H9 (cell line): Measurements from ENCODE around the gene CC2D1A. TPM values are rescaled to one million over a fixed set of nuclear protein-coding genes. Genes with fewer than 3 reads are reported as not detected.

Experiments used
- DNase-seq: peaks from one replicate; pipeline ENCODE4 v3.0.0-alpha.2; 2017
- H2AFZ ChIP-seq: one replicate; pipeline ENCODE4 v1.6.1; 2013; ENCODE audit warnings: mild to moderate bottlenecking, low read length, control low read depth, moderate library complexity
- H2AK5ac ChIP-seq: 2 replicates; pipeline ENCODE4 v1.6.1; 2013; ENCODE audit warnings: low read length, control low read depth, mixed read lengths; ENCODE audit not compliant: insufficient read length
- H2BK120ac ChIP-seq: one replicate; pipeline ENCODE4 v1.6.1; 2013; ENCODE audit warnings: low read depth, mild to moderate bottlenecking, low read length, control low read depth, inconsistent platforms; ENCODE audit not compliant: poor library complexity, severe bottlenecking
- H2BK12ac ChIP-seq: 2 replicates; pipeline ENCODE4 v1.6.1; 2013; ENCODE audit warnings: low read length, control low read depth, mixed read lengths, low read depth; ENCODE audit not compliant: insufficient read length
- H2BK15ac ChIP-seq: 2 replicates; pipeline ENCODE4 v1.6.1; 2013; ENCODE audit warnings: low read depth, low read length, control low read depth
- H2BK20ac ChIP-seq: one replicate; pipeline ENCODE4 v1.6.1; 2013; ENCODE audit warnings: low read depth, mild to moderate bottlenecking, low read length, control low read depth, inconsistent platforms; ENCODE audit not compliant: poor library complexity, severe bottlenecking
- H2BK5ac ChIP-seq: 2 replicates; pipeline ENCODE4 v1.6.1; 2013; ENCODE audit warnings: low read length, control low read depth, mixed read lengths; ENCODE audit not compliant: insufficient read length
- H3K14ac ChIP-seq: 2 replicates; pipeline ENCODE4 v1.6.1; 2013; ENCODE audit warnings: low read length, control low read depth; ENCODE audit not compliant: insufficient read depth
- H3K18ac ChIP-seq: 2 replicates; pipeline ENCODE4 v1.6.1; 2013; ENCODE audit warnings: low read depth, mild to moderate bottlenecking, mixed read lengths, low read length, control low read depth; ENCODE audit not compliant: insufficient read length
- H3K23ac ChIP-seq: 2 replicates; pipeline ENCODE4 v1.6.1; 2013; ENCODE audit warnings: low read length, control low read depth, mixed read lengths, low read depth; ENCODE audit not compliant: insufficient read length
- H3K23me2 ChIP-seq: 2 replicates; pipeline ENCODE4 v1.6.1; 2013; ENCODE audit warnings: low read depth, mild to moderate bottlenecking, mixed read lengths, low read length, control low read depth; ENCODE audit not compliant: insufficient read length, poor library complexity, severe bottlenecking
- H3K27ac ChIP-seq: 2 replicates; pipeline ENCODE4 v1.5.1; 2013; ENCODE audit warnings: low read length, control low read depth, mixed read lengths, low read depth; ENCODE audit not compliant: insufficient read length
- H3K27me3 ChIP-seq: 2 replicates; pipeline ENCODE4 v1.6.1; 2013; ENCODE audit warnings: low read length, control low read depth, inconsistent platforms; ENCODE audit not compliant: insufficient read depth
- H3K4ac ChIP-seq: 2 replicates; pipeline ENCODE4 v1.6.1; 2013; ENCODE audit warnings: low read depth, mild to moderate bottlenecking, control low read depth, inconsistent platforms, low read length, moderate library complexity
- H3K4me1 ChIP-seq: 2 replicates; pipeline ENCODE4 v1.6.1; 2013; ENCODE audit warnings: low read length, control low read depth, inconsistent platforms; ENCODE audit not compliant: insufficient read depth
- H3K4me2 ChIP-seq: 2 replicates; pipeline ENCODE4 v1.6.1; 2013; ENCODE audit warnings: low read length, control low read depth, mixed read lengths; ENCODE audit not compliant: insufficient read length, insufficient read depth
- H3K56ac ChIP-seq: 2 replicates; pipeline ENCODE4 v1.6.1; 2013; ENCODE audit warnings: low read depth, mild to moderate bottlenecking, mixed read lengths, low read length, control low read depth; ENCODE audit not compliant: insufficient read length
- H3K79me1 ChIP-seq: 2 replicates; pipeline ENCODE4 v1.6.1; 2013; ENCODE audit warnings: low read depth, mild to moderate bottlenecking, moderate library complexity, low read length, control low read depth, inconsistent platforms; ENCODE audit not compliant: insufficient read depth, poor library complexity, severe bottlenecking
- H3K79me2 ChIP-seq: 2 replicates; pipeline ENCODE4 v1.6.1; 2013; ENCODE audit warnings: low read length, control low read depth, inconsistent platforms; ENCODE audit not compliant: insufficient read depth
- H3K9ac ChIP-seq: 2 replicates; pipeline ENCODE4 v1.6.1; 2013; ENCODE audit warnings: low read length, control low read depth, mixed read lengths; ENCODE audit not compliant: insufficient read length; ENCODE audit errors: extremely low read depth
- H3K9me3 ChIP-seq: one replicate; pipeline ENCODE4 v1.6.1; 2013; ENCODE audit warnings: low read depth, low read length, inconsistent platforms; ENCODE audit not compliant: control insufficient read depth
- H3T11ph ChIP-seq: one replicate; pipeline ENCODE4 v1.6.1; 2013; ENCODE audit warnings: mild to moderate bottlenecking, low read length, control low read depth, inconsistent platforms
- H4K20me1 ChIP-seq: one replicate; pipeline ENCODE4 v1.6.1; 2013; ENCODE audit not compliant: control insufficient read depth, insufficient read length, insufficient read depth
- H4K5ac ChIP-seq: 2 replicates; pipeline ENCODE4 v1.6.1; 2013; ENCODE audit warnings: low read depth, mild to moderate bottlenecking, mixed read lengths, low read length, control low read depth; ENCODE audit not compliant: insufficient read length
- H4K8ac ChIP-seq: replicated peaks from 2 replicates; pipeline ENCODE4 v1.6.1; 2013; ENCODE audit warnings: low read length, control low read depth, mixed read lengths, low read depth; ENCODE audit not compliant: insufficient read length
- H4K91ac ChIP-seq: 2 replicates; pipeline ENCODE4 v1.6.1; 2013; ENCODE audit warnings: low read depth, mild to moderate bottlenecking, moderate library complexity, mixed read lengths, low read length, control low read depth; ENCODE audit not compliant: insufficient read length
- H3K27ac Mint-ChIP-seq, 3 experiments: 2 replicates in 2 of 3; 3 replicates in 1 of 3; pipeline ENCODE4 v1.8.0; 2020 to 2021; ENCODE audit warnings: mixed read lengths in 3 of 3, mild to moderate bottlenecking in 1 of 3, moderate library complexity in 1 of 3
- H3K27me3 Mint-ChIP-seq: 2 replicates; pipeline ENCODE4 v1.8.0; 2021; ENCODE audit warnings: low read depth, mild to moderate bottlenecking, moderate library complexity, mixed read lengths
- H3K36me3 Mint-ChIP-seq, 3 experiments: 2 replicates in 2 of 3; 3 replicates in 1 of 3; pipeline ENCODE4 v1.8.0; 2020 to 2021; ENCODE audit warnings: low read depth in 3 of 3, mixed read lengths in 3 of 3; ENCODE audit not compliant: insufficient read depth in 1 of 3
- H3K4me1 Mint-ChIP-seq, 2 experiments: 2 replicates each; pipeline ENCODE4 v1.8.0; 2020; ENCODE audit warnings: mixed read lengths in 2 of 2
- H3K4me3 Mint-ChIP-seq, 2 experiments: 2 replicates in 1 of 2; 3 replicates in 1 of 2; pipeline ENCODE4 v1.8.0; 2020 to 2021; ENCODE audit warnings: mild to moderate bottlenecking in 2 of 2, mixed read lengths in 2 of 2, moderate library complexity in 1 of 2
- H3K9me3 Mint-ChIP-seq, 2 experiments: 2 replicates in 1 of 2; 3 replicates in 1 of 2; pipeline ENCODE4 v1.8.0; 2020; ENCODE audit warnings: mild to moderate bottlenecking in 2 of 2, mixed read lengths in 2 of 2, moderate library complexity in 1 of 2
- CTCF ChIP-seq: fragments of 200-600 bp; sonication (generic); conservative IDR thresholded peaks from 3 replicates; pipeline ENCODE4 v1.8.0; 2021; ENCODE audit warnings: antibody characterized with exemption, mild to moderate bottlenecking
- WGBS: extraction: QIAGEN DNeasy Blood & Tissue Kit; methylation state at CpG from one replicate; pipeline ENCODE4 v1.1.7; 2013; ENCODE audit warnings: missing lambda C conversion rate, low lambda C conversion rate, mixed read lengths; ENCODE audit not compliant: insufficient read length; ENCODE audit errors: extremely low coverage; 5-methylcytosine and 5-hydroxymethylcytosine counted together
- total RNA-seq: library from RNA; stranded (reverse); gene quantifications from 2 replicates; pipeline ENCODE4 v1.2.1, GENCODE V29; 2021

Gene CC2D1A
- total RNA-seq, 1 experiment from 2014 or later = 48.5 TPM

DNA sequence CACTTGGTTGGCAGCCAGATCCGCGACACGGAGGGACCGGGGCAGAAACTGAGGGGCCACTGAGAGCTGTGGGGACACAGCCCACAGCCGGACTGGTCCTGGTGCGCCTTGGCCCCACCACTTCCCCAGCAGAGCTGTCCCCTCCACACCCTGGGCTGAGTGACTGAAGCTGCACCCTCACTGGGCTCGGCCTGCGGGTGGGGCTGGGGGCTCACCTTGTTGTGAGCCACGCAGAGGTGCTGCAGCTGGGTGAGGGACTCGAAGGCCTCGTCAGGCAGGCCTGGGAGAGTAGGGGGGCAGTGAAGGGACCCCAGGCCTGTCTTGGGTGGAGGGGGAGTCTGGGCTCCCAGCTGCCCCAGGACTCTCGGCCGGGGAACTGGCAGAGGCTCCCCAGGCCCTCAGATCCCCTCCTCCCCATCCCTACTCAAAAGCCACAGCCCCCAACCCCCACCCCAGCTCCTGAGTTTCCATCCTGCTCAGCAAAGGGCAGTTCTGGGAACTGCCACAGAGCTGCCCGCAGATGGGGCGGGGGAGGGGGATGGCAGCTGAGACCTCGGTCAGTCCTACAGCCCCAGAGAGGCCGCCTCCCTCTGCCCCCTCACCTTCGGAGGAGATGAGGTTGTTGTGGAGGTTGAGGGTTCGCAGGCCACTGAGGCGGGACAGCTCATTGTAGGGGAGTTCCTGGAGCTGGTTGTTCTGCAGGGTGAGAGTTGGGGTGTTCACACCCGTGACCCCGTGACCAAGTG lies 29.9 kb downstream of the CC2D1A start:
- peak overlapping the region; percentile 1 for H3K18ac ChIP-seq
- no peak overlapping the region for H2AFZ ChIP-seq
- H2BK20ac ChIP-seq = no peak overlapping the region
- no peaks in the 10 kb centered on the region for H3K79me1 ChIP-seq
- H2BK5ac ChIP-seq = no peak overlapping the region
- H3K27ac ChIP-seq = no peak overlapping the region
- Mint-ChIP-seq H3K27ac (no peak overlapping the region), H3K4me3 (peak overlapping the region in 1 of 2 experiments; percentile 42; a peak in 3 of 5 replicates), H3K36me3 (no peaks in the 10 kb centered on the region; a peak in 1 of 7 replicates), H3K9me3 (no peaks in the 10 kb centered on the region), H3K27me3 (no peaks in the 10 kb centered on the region; the same call in 1 of the 2 replicates), H3K4me1 (peaks cover 14 to 29% of the 10 kb centered on the region in 2 experiments)
- H3T11ph ChIP-seq = no peak overlapping the region
- no peaks in the 10 kb centered on the region for H3K27me3 ChIP-seq
- no peak overlapping the region for H3K9ac ChIP-seq
- DNase-seq = peak; percentile 71
- no peak overlapping the region for H2BK15ac ChIP-seq
- no peaks in the 10 kb centered on the region for H3K23me2 ChIP-seq
- no peak overlapping the region for H3K4me2 ChIP-seq
- no peak overlapping the region for H3K23ac ChIP-seq
- no peak overlapping the region for H3K4ac ChIP-seq
- no peak overlapping the region for H2BK12ac ChIP-seq
- no peak overlapping the region for H2BK120ac ChIP-seq
- H3K79me2 ChIP-seq = no peaks in the 10 kb centered on the region
- no peak for TF ChIP-seq CTCF
- H4K8ac ChIP-seq = no peak overlapping the region
- no peak overlapping the region for H2AK5ac ChIP-seq
- H4K20me1 ChIP-seq = peaks cover 5% of the 10 kb centered on the region
- no peaks in the 10 kb centered on the region for H3K9me3 ChIP-seq
- H4K5ac ChIP-seq = no peak overlapping the region
- H3K14ac ChIP-seq = peak overlapping the region; percentile 14
- no CpG with 5 or more reads among the region's 22 CpGs for WGBS
- H4K91ac ChIP-seq = no peak overlapping the region
- H3K56ac ChIP-seq = no peak overlapping the region
- peaks cover 3% of the 10 kb centered on the region; the same call in 1 of the 2 replicates for H3K4me1 ChIP-seq
